SK-N-SH treated with all-trans-retinoic acid at 6 μM for 48 hours (cell line): ENCODE data around the gene SMIM7.

Experiments used
- ARNTL ChIP-seq: fragments of 450-650 bp; formaldehyde crosslinking; IDR thresholded peaks from 2 replicates; pipeline ENCODE4 v1.5.0; 2020; ENCODE audit warnings: low read depth, mild to moderate bottlenecking, moderate library complexity, borderline replicate concordance
- BACH2 ChIP-seq: fragments of 250-450 bp; sonication (Bioruptor Pico); IDR thresholded peaks from 2 replicates; pipeline ENCODE4 v1.9.0; 2021; ENCODE audit warnings: mild to moderate bottlenecking, borderline replicate concordance
- CREB5 ChIP-seq: fragments of 250-450 bp; sonication (Bioruptor Pico); IDR thresholded peaks from 2 replicates; pipeline ENCODE4 v1.5.1; 2020; ENCODE audit warnings: low read depth, mild to moderate bottlenecking, moderate library complexity
- CSRNP3 ChIP-seq: fragments of 250-450 bp; sonication (Bioruptor Pico); IDR thresholded peaks from 2 replicates; pipeline ENCODE4 v1.5.1; 2021; ENCODE audit warnings: mild to moderate bottlenecking, moderate library complexity
- GLIS3 ChIP-seq: fragments of 250-450 bp; sonication (Bioruptor Pico); IDR thresholded peaks from 2 replicates; pipeline ENCODE4 v1.5.0; 2020; ENCODE audit warnings: mild to moderate bottlenecking, moderate library complexity
- POU6F1 ChIP-seq: fragments of 250-450 bp; sonication (Bioruptor Pico); IDR thresholded peaks from 2 replicates; pipeline ENCODE4 v1.8.0; 2021; ENCODE audit warnings: low read depth, mild to moderate bottlenecking, moderate library complexity, borderline replicate concordance
- PPARA ChIP-seq: fragments of 250-450 bp; sonication (Bioruptor Pico); IDR thresholded peaks from 2 replicates; pipeline ENCODE4 v1.5.0; 2020; ENCODE audit warnings: mild to moderate bottlenecking, borderline replicate concordance
- RARB ChIP-seq: fragments of 250-450 bp; sonication (Bioruptor Pico); IDR thresholded peaks from 2 replicates; pipeline ENCODE4 v1.8.0; 2021; ENCODE audit warnings: mild to moderate bottlenecking, moderate library complexity
- TSHZ2 ChIP-seq: fragments of 250-450 bp; sonication (Bioruptor Pico); IDR thresholded peaks from 2 replicates; pipeline ENCODE4 v1.5.0; 2020; ENCODE audit warnings: mild to moderate bottlenecking, moderate library complexity
- ZFP3 ChIP-seq: fragments of 250-450 bp; sonication (Bioruptor Pico); IDR thresholded peaks from 2 replicates; pipeline ENCODE4 v1.5.0; 2020; ENCODE audit warnings: mild to moderate bottlenecking, moderate library complexity
- ZFP30 ChIP-seq: fragments of 450-650 bp; formaldehyde crosslinking; IDR thresholded peaks from 2 replicates; pipeline ENCODE4 v1.5.0; 2022; ENCODE audit warnings: mild to moderate bottlenecking, moderate library complexity
- ZNF565 ChIP-seq: fragments of 450-650 bp; formaldehyde crosslinking; conservative IDR thresholded peaks from 2 replicates; pipeline ENCODE4 v1.5.0; 2020; ENCODE audit warnings: low read depth, mild to moderate bottlenecking, moderate library complexity
- ZNF70 ChIP-seq: fragments of 450-650 bp; formaldehyde crosslinking; IDR thresholded peaks from 2 replicates; pipeline ENCODE4 v1.5.0; 2020; ENCODE audit warnings: mild to moderate bottlenecking, moderate library complexity

- no peak for TF ChIP-seq CREB5 (CRISPR knock-in tag)
- TF ChIP-seq GLIS3 (CRISPR knock-in tag) = no peak
- no peak for TF ChIP-seq ZFP3 (CRISPR knock-in tag)
- no peak for TF ChIP-seq ZFP30
- TF ChIP-seq RARB = no peak
- TF ChIP-seq BACH2 = no peak
- no peak for TF ChIP-seq ZNF70
- TF ChIP-seq ZNF565 (CRISPR knock-in tag) = no peak
- TF ChIP-seq PPARA = no peak
- no peak for TF ChIP-seq ARNTL (CRISPR knock-in tag)
- TF ChIP-seq TSHZ2 = no peak
- TF ChIP-seq POU6F1 (CRISPR knock-in tag) = no peak
- TF ChIP-seq CSRNP3 (CRISPR knock-in tag) = no peak
These were observed 54.4 kb downstream of the SMIM7 start for GRCh38 chr19:16605553-16605994.
